SK-N-SH (cell line): ENCODE measurements around the gene HOMER1. TPM values are rescaled to one million over a fixed set of nuclear protein-coding genes. Genes with fewer than 3 reads are reported as not detected.

Experiments used
- CTCF ChIA-PET: fragments of 300-600, 350-600 bp; formaldehyde crosslinking; extraction: SDS; loops from one replicate; lab custom pipeline; 2021; lab: Yijun Ruan, JAX
- POLR2A ChIA-PET: fragments of 350-600 bp; sonication (Branson Sonifier 250); formaldehyde crosslinking; extraction: SDS; loops from one replicate; lab custom pipeline; 2020; ENCODE audit warnings: antibody characterized with exemption, inconsistent platforms; lab: Yijun Ruan, JAX
- DNase-seq: peaks from one replicate; pipeline ENCODE4 v3.0.0; 2012
- H2AFZ ChIP-seq: fragments of 200-600 bp; sonication (generic); 2 replicates; pipeline ENCODE4 v1.8.1; 2016; ENCODE audit warnings: antibody characterized with exemption, mild to moderate bottlenecking, low read depth
- H3F3A ChIP-seq: fragments of 200-600 bp; sonication (generic); replicated peaks from 2 replicates; pipeline ENCODE3; 2016; ENCODE audit warnings: antibody characterized with exemption, mild to moderate bottlenecking; ENCODE audit not compliant: insufficient read depth
- H3K27ac ChIP-seq, 2 experiments: fragments of 200-500 bp in 1 of 2; fragments of 200-600 bp in 1 of 2; sonication (Bioruptor generic) in 1 of 2; sonication (generic), shearing (Covaris generic) in 1 of 2; 2 replicates each; pipeline versions ENCODE4 v1.5.1 to v1.6.1; 2014 to 2016; ENCODE audit warnings: low read depth in 2 of 2, inconsistent platforms in 1 of 2, low read length in 1 of 2, mild to moderate bottlenecking in 1 of 2, mixed read lengths in 1 of 2
- H3K27me3 ChIP-seq: fragments of 200-600 bp; sonication (generic), shearing (Covaris generic); 2 replicates; pipeline ENCODE4 v1.6.1; 2016; ENCODE audit warnings: mixed run types; ENCODE audit not compliant: insufficient read depth
- H3K36me3 ChIP-seq, 2 experiments: fragments of 200-500 bp in 1 of 2; fragments of 200-600 bp in 1 of 2; sonication (Bioruptor generic) in 1 of 2; sonication (generic) in 1 of 2; replicated peaks in 1 of 2; 2 replicates each; pipeline versions ENCODE3 to v1.5.1; 2014 to 2016; ENCODE audit warnings: low read length in 1 of 2, mild to moderate bottlenecking in 1 of 2; ENCODE audit not compliant: insufficient read depth in 2 of 2, control insufficient read depth in 1 of 2
- H3K4me1 ChIP-seq, 2 experiments: fragments of 200-500 bp in 1 of 2; fragments of 200-600 bp in 1 of 2; sonication (Bioruptor generic) in 1 of 2; sonication (generic), shearing (Covaris generic) in 1 of 2; 2 replicates each; pipeline versions ENCODE4 v1.5.1 to v1.6.1; 2014 to 2016; ENCODE audit warnings: low read depth in 1 of 2, low read length in 1 of 2, mixed run types in 1 of 2; ENCODE audit not compliant: insufficient read depth in 2 of 2, control insufficient read depth in 1 of 2
- H3K4me2 ChIP-seq: fragments of 200-600 bp; sonication (generic), shearing (Covaris generic); 2 replicates; pipeline ENCODE4 v1.6.1; 2017; ENCODE audit warnings: mixed run types
- H3K4me3 ChIP-seq, 2 experiments: fragments of 200-500 bp in 1 of 2; fragments of 200-600 bp in 1 of 2; sonication (Bioruptor generic) in 1 of 2; sonication (generic), shearing (Covaris generic) in 1 of 2; 2 replicates each; pipeline versions ENCODE4 v1.5.1 to v1.8.1; 2014 to 2016; ENCODE audit warnings: low read depth in 2 of 2, inconsistent platforms in 1 of 2, low read length in 1 of 2, mild to moderate bottlenecking in 1 of 2, mixed read lengths in 1 of 2, moderate library complexity in 1 of 2
- H3K79me2 ChIP-seq: fragments of 200-600 bp; sonication (generic); 2 replicates; pipeline ENCODE4 v1.8.1; 2017; ENCODE audit warnings: mild to moderate bottlenecking; ENCODE audit not compliant: insufficient read depth
- H3K9ac ChIP-seq: fragments of 200-600 bp; sonication (generic); 2 replicates; pipeline ENCODE4 v1.6.1; 2017; ENCODE audit warnings: mixed run types
- H3K9me2 ChIP-seq: fragments of 200-600 bp; sonication (generic); 2 replicates; pipeline ENCODE4 v1.6.1; 2017; ENCODE audit warnings: mixed run types
- H3K9me3 ChIP-seq: fragments of 200-600 bp; sonication (generic); 2 replicates; pipeline ENCODE4 v1.6.1; 2017; ENCODE audit warnings: mixed run types, mild to moderate bottlenecking, moderate library complexity
- H4K20me1 ChIP-seq: fragments of 200-600 bp; sonication (generic); 2 replicates; pipeline ENCODE4 v1.6.1; 2017; ENCODE audit warnings: mild to moderate bottlenecking, mixed run types; ENCODE audit not compliant: insufficient read depth
- CHD2 ChIP-seq: fragments of 150-350 bp; IDR thresholded peaks from 2 replicates; pipeline ENCODE4 v1.6.1; 2018; ENCODE audit warnings: low read length; ENCODE audit not compliant: partially characterized antibody
- ELF1 ChIP-seq: IDR thresholded peaks from 2 replicates; pipeline ENCODE4 v1.4.0; 2012
- FOSL2 ChIP-seq: IDR thresholded peaks from 2 replicates; pipeline ENCODE4 v1.4.0; 2012; ENCODE audit warnings: low read depth, mild to moderate bottlenecking, moderate library complexity, borderline replicate concordance
- FOXM1 ChIP-seq: IDR thresholded peaks from 2 replicates; pipeline ENCODE4 v1.4.0; 2012; ENCODE audit warnings: low read depth, mild to moderate bottlenecking
- GABPA ChIP-seq: IDR thresholded peaks from 2 replicates; pipeline ENCODE4 v1.4.0; 2012; ENCODE audit warnings: low read depth, mild to moderate bottlenecking
- JUND ChIP-seq: IDR thresholded peaks from 2 replicates; pipeline ENCODE4 v1.4.0; 2012
- MEF2A ChIP-seq: IDR thresholded peaks from 2 replicates; pipeline ENCODE4 v1.4.0; 2012; ENCODE audit warnings: low read depth, borderline replicate concordance
- RAD21 ChIP-seq: IDR thresholded peaks from 2 replicates; pipeline ENCODE4 v1.6.1; 2012; ENCODE audit warnings: mild to moderate bottlenecking, low read length
- RCOR1 ChIP-seq: fragments of 150-350 bp; IDR thresholded peaks from 2 replicates; pipeline ENCODE4 v1.6.1; 2017; ENCODE audit warnings: antibody characterized with exemption, low read length
- REST ChIP-seq: IDR thresholded peaks from 2 replicates; pipeline ENCODE4 v1.6.1; 2012; ENCODE audit warnings: mild to moderate bottlenecking, low read depth, low read length, moderate library complexity
- RFX5 ChIP-seq: IDR thresholded peaks from 2 replicates; pipeline ENCODE4 v1.6.1; 2012; ENCODE audit warnings: mild to moderate bottlenecking, improper control_type of control experiment, low read length
- RXRA ChIP-seq: IDR thresholded peaks from 2 replicates; pipeline ENCODE4 v1.4.0; 2012; ENCODE audit warnings: low read depth, mild to moderate bottlenecking, borderline replicate concordance
- SIN3A ChIP-seq: IDR thresholded peaks from 2 replicates; pipeline ENCODE4 v1.6.1; 2012; ENCODE audit warnings: low read depth, mild to moderate bottlenecking, low read length, moderate library complexity, borderline replicate concordance
- TAF1 ChIP-seq: IDR thresholded peaks from 2 replicates; pipeline ENCODE4 v1.6.1; 2012; ENCODE audit warnings: low read depth, mild to moderate bottlenecking, low read length, moderate library complexity, borderline replicate concordance
- TEAD4 ChIP-seq: IDR thresholded peaks from 2 replicates; pipeline ENCODE4 v1.4.0; 2012; ENCODE audit warnings: mild to moderate bottlenecking, borderline replicate concordance; ENCODE audit not compliant: insufficient read depth
- USF1 ChIP-seq: IDR thresholded peaks from 2 replicates; pipeline ENCODE4 v1.4.0; 2012; ENCODE audit warnings: low read depth, borderline replicate concordance
- USF2 ChIP-seq: fragments of 150-350 bp; IDR thresholded peaks from 2 replicates; pipeline ENCODE4 v1.6.1; 2017; ENCODE audit warnings: antibody characterized with exemption, low read length, low read depth, borderline replicate concordance
- ZBTB33 ChIP-seq: IDR thresholded peaks from 2 replicates; pipeline ENCODE4 v1.4.0; 2012; ENCODE audit warnings: low read depth, borderline replicate concordance
- WGBS: methylation state at CpG from one replicate; pipeline ENCODE4 v1.1.6; 2017; ENCODE audit warnings: low lambda C conversion rate; 5-methylcytosine and 5-hydroxymethylcytosine counted together
- polyA plus RNA-seq, 3 experiments: library from polyadenylated mRNA; depleted of rRNA; stranded (reverse); fragments of >200 nt; gene quantifications; 2 replicates each; pipeline ENCODE4 v1.2.3, GENCODE V29; 2012

The HOMER1 gene
- polyA plus RNA-seq, 1 of the 3 experiments (the other 2 are of a cell fraction), result 2.2 TPM

GRCh38 chr5:79430196-79430595 is 83.7 kb downstream of the HOMER1 start:
- Histone ChIP-seq H3K27me3 (no peaks in the 10 kb centered on the region), H3K4me2 (no peak overlapping the region), H2AFZ (no peak overlapping the region), H4K20me1 (no peaks in the 10 kb centered on the region), H3K9me3 (no peaks in the 10 kb centered on the region), H3K27ac (no peak overlapping the region), H3K36me3 (no peaks in the 10 kb centered on the region), H3K9me2 (no peaks in the 10 kb centered on the region), H3K4me1 (no peaks in the 10 kb centered on the region), H3F3A (no peaks in the 10 kb centered on the region), H3K9ac (no peak overlapping the region), H3K4me3 (no peak overlapping the region), H3K79me2 (no peaks in the 10 kb centered on the region)
- no peak for DNase-seq
- CTCF ChIA-PET, result no interaction called here
- TF ChIP-seq USF2 (no peak), TEAD4 (no peak), REST (no peak), CHD2 (no peak), SIN3A (no peak), ZBTB33 (no peak), GABPA (no peak), MEF2A (no peak)
- POLR2A ChIA-PET, result no interaction called here

- CTCF ChIA-PET, result no interaction called here
- no peak for TF ChIP-seq ELF1
- no peak for TF ChIP-seq CHD2
- no peak for TF ChIP-seq RXRA
- no peak for TF ChIP-seq FOXM1
- TF ChIP-seq TAF1, result no peak
- TF ChIP-seq FOSL2, result no peak
- no peak for TF ChIP-seq RCOR1
- no peak for TF ChIP-seq JUND
- TF ChIP-seq RAD21, result no peak
- no peak for TF ChIP-seq ZBTB33
- no peak for TF ChIP-seq USF1
- no peak for TF ChIP-seq RFX5
- H3K9me3 ChIP-seq, result no peaks in the 10 kb centered on the region
- H3K9ac ChIP-seq, result no peak overlapping the region
- POLR2A ChIA-PET, result no interaction called here
- H3F3A ChIP-seq, result peaks cover 4% of the 10 kb centered on the region
- peaks cover 0 to 15% of the 10 kb centered on the region in 2 experiments; a peak in 2 of 4 replicates for H3K4me1 ChIP-seq
- no peaks in the 10 kb centered on the region for H3K27me3 ChIP-seq
- no peaks in the 10 kb centered on the region for H3K79me2 ChIP-seq
- H4K20me1 ChIP-seq, result no peaks in the 10 kb centered on the region
- H3K36me3 ChIP-seq, result no peaks in the 10 kb centered on the region
- no peak overlapping the region for H3K27ac ChIP-seq
- no peak overlapping the region for H3K4me3 ChIP-seq
- no peak overlapping the region for H3K4me2 ChIP-seq
- no peak for DNase-seq
- 64% methylated on average over 3 of the region's 3 CpGs for WGBS
- H2AFZ ChIP-seq, result no peak overlapping the region
- no peaks in the 10 kb centered on the region for H3K9me2 ChIP-seq
Observed at GRCh38 chr5:79423296-79423695, 90.6 kb downstream of the HOMER1 start.
